Kidney tubule cell (primary cell): ENCODE measurements around the gene SVOPL.

Source experiments
- DNase-seq: peaks from one replicate; pipeline ENCODE4 v3.0.0-alpha.2; 2018; ENCODE audit warnings: low spot score

Gene SVOPL

GRCh38 chr7:138556771-138557484 is 144.2 kb downstream of the SVOPL start:
- DNase-seq, result no peak

DNA sequence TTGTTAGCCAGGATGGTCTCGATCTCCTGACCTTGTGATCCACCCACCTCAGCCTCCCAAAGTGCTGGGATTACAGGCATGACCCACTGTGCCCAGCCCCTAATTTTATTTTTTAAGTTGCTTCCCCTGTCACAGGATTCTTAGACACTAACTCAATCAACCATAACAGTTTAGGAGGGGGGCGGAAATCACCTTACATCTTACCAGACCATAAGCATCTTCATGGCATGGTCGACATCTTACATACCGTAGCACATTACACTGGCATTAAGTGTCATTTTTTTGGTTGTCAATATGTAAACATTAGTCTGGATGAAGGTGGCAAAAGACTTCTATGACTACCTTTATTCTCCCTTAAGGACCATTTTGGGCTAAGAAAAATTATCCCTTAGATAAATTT is 145.5 kb downstream of the SVOPL start:
- DNase-seq, result no peak

- no peak for DNase-seq
These were observed 146.5 kb downstream of the SVOPL start for GRCh38 chr7:138554674-138555073.

- no peak for DNase-seq
These were observed 147.4 kb downstream of the SVOPL start for GRCh38 chr7:138553805-138554204.

DNA sequence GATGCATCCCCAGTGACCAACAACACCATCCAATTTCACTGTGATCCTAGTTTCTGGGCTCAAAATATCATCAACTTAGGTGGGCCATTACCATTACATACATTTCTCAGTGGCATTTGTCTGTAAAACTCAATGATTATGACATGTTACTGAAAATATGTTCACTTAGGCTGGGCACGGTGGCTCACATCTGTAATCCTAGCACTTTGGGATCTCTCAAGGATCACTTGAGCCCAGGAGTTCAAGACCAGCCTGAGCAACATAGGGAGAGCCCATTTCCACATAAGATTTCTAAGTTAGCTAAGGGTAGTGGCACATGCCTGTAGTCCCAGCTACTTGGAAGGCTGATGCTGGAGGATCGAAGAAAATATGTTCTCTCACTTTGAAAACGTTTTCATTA is 150.1 kb downstream of the SVOPL start:
- no peak for DNase-seq

GRCh38 chr7:138550337-138550736 is 150.8 kb downstream of the SVOPL start:
- DNase-seq, result no peak

DNA sequence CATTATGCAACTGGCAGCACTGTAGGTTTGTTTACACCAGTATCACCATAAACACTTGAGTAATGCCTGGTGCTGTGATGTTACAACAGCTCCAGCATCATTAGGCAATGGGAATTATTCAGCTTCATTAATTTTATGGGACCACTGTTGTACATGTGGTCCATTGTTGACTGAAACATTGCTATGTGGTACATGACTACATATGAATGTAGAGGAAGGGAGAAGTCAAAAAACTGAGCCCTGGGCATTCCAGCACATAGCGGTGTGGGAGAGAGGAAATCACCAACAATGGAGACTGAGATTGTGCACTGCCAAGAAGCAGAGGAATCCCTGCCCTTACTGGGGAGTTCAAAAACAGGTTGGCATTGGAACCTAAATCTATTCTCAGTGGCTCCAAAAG is 152.1 kb downstream of the SVOPL start:
- no peak for DNase-seq

DNA sequence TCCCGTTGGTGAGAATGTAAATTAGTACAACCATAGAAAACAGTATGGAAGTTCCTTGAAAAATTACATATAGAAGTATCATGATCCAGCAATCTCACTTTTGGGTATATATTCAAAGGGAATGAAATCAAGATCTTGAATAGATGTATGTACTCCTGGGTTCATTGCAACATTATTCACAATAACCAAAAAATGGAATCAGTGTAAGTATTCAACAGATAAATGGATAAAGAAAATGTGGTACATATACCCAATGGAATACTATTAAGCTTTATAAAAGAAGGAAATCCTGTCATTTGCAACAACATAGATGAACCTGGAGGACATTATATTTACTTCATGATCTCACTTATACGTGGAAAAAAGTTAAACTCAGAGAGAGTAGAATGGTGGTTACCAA is 154.3 kb downstream of the SVOPL start:
- no peak for DNase-seq

DNA sequence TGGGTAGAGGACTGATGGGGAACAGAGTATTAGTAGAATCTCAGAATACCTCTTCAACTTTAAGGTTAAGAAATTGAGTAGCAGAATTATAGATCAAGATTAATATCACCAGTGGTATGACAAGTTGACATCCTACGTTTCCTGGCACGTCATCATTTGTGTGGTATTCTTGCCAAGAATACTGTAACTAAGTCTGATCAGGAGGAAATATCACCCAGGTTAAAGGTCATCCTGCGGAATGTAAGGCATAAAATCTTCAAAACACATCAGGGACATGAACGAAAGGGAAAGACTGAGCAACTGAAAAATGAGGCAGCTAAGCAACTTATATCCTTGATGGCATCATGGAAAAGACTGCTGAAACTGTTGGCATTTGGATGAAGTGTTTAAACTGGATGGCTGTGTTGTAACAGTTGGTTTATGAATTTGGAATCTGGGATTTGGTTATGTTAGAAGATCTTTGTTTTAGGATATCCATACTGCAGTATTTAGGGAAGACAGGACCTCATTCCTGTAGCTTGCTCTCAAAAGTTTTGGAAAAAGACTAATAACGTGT is 155.0 kb downstream of the SVOPL start:
- no peak for DNase-seq

DNA sequence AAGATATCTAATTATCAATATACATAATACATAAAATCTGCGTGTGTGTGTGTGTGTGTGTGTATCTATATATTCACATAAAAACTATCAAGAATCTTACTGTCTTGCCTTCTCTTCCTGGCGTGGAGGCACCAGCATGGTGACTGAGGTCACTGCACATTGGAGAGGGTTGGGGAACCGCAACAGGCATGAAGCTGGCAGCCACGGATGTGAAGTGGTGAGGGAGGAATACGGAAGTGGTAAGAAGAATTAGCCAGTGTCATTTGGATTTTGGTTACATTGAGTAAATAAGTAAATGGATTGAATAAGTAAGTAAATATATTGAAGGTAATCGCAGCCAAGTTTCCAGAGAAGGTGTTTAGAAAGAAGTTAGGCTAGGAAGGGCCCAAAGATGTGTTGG is 156.0 kb downstream of the SVOPL start:
- DNase-seq, result no peak
